AG10803 (cell line): Measurements from ENCODE around the gene BICDL1.

Source experiments
- DNase-seq: peaks from one replicate; pipeline ENCODE4 v3.0.0; 2010; ENCODE audit warnings: low read depth
- H3K4me3 ChIP-seq: 2 replicates; pipeline ENCODE4 v1.5.1; 2011; ENCODE audit warnings: mild to moderate bottlenecking, low read length, control low read depth
- TF ChIP-seq, protein P1 (sequence below): conservative IDR thresholded peaks from 2 replicates; pipeline ENCODE4 v1.5.1; 2011; ENCODE audit warnings: mild to moderate bottlenecking, low read length, control low read depth, inconsistent platforms

The BICDL1 gene

DNA sequence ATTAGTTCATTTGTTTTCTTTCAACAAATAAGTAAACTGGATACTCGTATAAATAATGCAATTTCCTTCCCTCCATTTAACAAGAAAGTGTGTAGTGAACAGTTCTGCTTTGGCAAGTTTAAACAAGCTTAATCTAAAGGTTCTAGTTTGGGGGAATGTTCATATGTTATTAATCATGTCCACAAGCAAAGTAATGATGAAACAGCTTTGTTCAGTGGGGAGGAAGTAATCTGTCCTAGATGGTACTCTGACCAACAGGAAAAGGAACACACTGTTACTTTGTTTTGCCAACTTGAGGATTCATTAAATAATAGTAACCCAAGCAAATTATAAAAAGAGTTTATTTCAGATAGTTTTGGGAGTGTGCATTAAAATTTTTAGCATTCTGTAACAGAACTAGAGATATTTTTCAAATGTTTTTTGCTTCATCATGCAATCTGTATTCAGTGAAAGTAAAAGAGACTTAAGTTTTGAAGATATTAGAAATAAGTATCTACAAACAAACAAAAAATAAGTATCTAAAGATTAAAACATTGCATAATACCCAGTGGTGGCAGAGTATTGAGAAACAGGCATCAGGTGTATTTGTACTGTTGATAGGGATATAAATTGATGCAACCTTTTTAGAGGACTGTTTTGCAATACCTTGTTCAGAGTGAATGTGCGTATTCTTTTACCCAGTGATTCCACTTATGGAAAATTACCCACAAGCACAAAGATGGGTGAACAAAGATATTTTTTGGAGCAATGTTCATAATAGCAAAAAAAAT is 66.4 kb downstream of the BICDL1 start:
- DNase-seq, result peak; percentile 39
- H3K4me3 ChIP-seq, result no peak overlapping the region
- TF ChIP-seq, protein P1, sequence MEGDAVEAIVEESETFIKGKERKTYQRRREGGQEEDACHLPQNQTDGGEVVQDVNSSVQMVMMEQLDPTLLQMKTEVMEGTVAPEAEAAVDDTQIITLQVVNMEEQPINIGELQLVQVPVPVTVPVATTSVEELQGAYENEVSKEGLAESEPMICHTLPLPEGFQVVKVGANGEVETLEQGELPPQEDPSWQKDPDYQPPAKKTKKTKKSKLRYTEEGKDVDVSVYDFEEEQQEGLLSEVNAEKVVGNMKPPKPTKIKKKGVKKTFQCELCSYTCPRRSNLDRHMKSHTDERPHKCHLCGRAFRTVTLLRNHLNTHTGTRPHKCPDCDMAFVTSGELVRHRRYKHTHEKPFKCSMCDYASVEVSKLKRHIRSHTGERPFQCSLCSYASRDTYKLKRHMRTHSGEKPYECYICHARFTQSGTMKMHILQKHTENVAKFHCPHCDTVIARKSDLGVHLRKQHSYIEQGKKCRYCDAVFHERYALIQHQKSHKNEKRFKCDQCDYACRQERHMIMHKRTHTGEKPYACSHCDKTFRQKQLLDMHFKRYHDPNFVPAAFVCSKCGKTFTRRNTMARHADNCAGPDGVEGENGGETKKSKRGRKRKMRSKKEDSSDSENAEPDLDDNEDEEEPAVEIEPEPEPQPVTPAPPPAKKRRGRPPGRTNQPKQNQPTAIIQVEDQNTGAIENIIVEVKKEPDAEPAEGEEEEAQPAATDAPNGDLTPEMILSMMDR, result no peak

DNA sequence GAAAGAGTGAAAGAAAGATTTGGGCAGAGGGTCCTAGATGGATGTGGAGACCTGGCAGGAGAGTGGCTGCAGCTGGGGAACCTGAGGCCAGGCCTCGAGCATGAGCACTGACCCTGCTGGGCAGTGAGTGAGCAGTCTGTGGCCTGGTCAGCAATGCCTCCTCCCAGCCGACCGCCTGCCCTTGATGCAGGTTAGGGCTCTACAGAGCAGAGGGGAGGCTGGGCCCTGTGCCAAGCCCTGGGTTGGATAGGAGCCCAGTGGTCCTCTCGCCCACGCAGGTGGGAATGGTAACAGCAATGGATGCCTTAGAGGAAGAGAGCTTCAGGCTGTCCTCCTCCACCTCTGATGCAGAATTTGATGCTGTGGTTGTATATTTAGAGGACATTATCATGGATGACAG is 67.7 kb downstream of the BICDL1 start:
- no peak overlapping the region for H3K4me3 ChIP-seq
- no peak for DNase-seq
- TF ChIP-seq, protein P1, result no peak

DNA sequence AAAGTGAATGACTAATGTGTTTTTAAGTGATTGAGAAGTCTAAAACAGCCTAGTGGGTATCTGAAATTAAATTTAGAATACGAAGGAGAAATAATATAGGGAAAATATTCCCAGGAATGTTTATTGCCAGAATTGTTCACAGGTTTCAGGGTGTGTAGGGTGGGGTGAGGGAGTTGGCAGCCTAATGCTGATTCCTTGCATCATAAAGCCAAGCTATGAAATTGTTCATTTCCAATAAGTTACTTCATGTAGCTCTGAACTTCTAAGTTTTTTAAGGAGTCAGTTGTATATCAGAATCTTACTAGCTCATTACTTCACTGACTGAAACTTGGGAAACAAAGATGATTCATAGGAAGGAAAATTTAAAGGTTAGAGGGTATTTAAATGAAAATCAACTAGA is 71.2 kb downstream of the BICDL1 start:
- TF ChIP-seq, protein P1, result no peak
- H3K4me3 ChIP-seq, result no peak overlapping the region
- no peak for DNase-seq

DNA sequence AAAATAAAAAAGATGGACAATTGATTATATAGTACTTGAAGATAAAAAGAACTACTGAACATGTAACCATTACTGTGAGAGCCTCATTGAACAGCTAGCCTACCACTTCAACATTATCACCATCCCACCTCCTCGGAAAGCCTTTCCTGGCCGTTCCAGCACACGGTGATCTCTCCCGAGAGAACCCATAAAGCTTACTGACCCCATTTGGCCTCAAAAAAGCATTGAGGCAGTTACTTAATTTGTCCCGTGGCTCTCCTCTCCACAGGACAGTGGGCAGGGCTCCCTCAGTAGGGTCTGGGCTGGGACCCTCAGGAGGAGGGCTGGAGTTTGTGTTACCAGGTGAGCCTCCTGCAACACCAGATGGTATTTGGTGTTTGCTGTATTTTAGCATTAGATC is 71.7 kb downstream of the BICDL1 start:
- DNase-seq, result no peak
- TF ChIP-seq, protein P1, result no peak
- H3K4me3 ChIP-seq, result no peak overlapping the region

DNA sequence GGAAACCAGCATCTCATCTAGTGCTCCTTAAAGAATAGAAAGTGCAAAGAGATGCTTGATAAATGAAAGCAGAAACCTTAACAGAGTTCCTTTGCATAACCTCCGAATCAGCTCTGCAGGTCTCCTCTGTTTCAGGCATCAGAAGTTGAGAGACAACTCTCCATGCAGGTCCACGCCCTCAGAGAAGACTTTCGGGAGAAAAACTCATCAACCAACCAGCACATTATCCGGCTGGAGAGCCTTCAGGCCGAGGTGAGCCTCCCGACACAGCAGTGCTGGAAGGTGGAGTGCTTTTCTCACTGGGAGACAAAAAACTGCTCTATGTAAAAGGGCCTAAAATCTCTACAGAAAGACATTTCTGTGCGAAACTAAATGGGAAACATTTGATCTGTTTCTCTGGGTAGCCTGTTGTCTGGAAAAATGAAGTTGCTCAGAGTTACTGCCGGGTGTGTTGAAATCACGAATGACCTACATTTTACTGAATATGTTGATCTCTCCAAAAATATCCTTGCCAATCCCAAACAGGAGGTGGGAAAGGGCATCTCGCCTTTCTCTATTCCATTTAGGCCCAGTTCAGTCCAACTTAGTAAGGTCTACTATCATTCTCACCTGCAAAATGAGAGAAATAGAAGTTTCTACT is 72.7 kb downstream of the BICDL1 start:
- H3K4me3 ChIP-seq, result no peak overlapping the region
- TF ChIP-seq, protein P1, result no peak
- DNase-seq, result no peak

DNA sequence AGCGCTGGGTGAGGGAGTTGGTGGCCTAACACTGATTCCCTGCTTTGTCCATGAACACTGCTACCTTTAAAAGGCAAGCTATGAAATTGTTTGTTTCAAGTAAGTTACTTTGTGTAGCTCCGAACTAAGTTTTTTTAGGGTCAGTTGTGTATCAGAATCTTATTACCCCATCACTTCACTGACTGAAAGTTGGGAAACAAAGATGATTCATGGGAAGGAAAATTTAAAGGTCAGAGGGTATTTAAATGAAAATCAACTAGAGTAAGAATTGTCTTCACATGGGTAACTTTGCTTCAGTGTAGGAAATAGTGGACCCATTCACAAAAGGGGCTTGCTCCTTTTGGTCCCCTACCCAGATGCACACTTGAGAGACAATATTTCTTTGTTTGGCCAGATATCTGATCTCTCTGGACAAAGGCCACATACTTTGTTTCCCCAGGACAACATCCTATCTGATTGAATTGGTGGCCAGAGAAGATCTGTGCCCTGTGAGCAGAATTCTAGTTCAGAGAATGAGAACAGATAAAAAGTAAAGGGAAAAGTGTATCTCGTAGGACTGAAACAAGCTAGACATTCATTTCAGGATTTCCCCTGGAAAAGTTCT is 74.0 kb downstream of the BICDL1 start:
- TF ChIP-seq, protein P1, result no peak
- DNase-seq, result no peak
- H3K4me3 ChIP-seq, result no peak overlapping the region
